Glutamatergic neuron (in vitro differentiated cells): ENCODE measurements around the gene TFAP2B. TPM values are rescaled to one million over a fixed set of nuclear protein-coding genes. Genes with fewer than 3 reads are reported as not detected.

ENCODE experiments used
- DNase-seq: peaks from one replicate; pipeline ENCODE4 v3.0.0; 2022
- H3K27ac Mint-ChIP-seq: one replicate; pipeline ENCODE4 v1.8.0; 2020; ENCODE audit warnings: mild to moderate bottlenecking, mixed read lengths, inconsistent platforms; ENCODE audit not compliant: unreplicated experiment
- H3K27me3 Mint-ChIP-seq: one replicate; pipeline ENCODE4 v1.8.0; 2020; ENCODE audit warnings: mild to moderate bottlenecking, moderate library complexity, mixed read lengths, inconsistent platforms; ENCODE audit not compliant: unreplicated experiment
- H3K36me3 Mint-ChIP-seq: one replicate; pipeline ENCODE4 v1.8.0; 2020; ENCODE audit warnings: mild to moderate bottlenecking, mixed read lengths, inconsistent platforms; ENCODE audit not compliant: unreplicated experiment
- H3K4me1 Mint-ChIP-seq: one replicate; pipeline ENCODE4 v1.8.0; 2020; ENCODE audit warnings: mild to moderate bottlenecking, low read depth, mixed read lengths, inconsistent platforms; ENCODE audit not compliant: unreplicated experiment
- H3K4me3 Mint-ChIP-seq: one replicate; pipeline ENCODE4 v1.8.0; 2020; ENCODE audit warnings: mild to moderate bottlenecking, mixed read lengths, inconsistent platforms; ENCODE audit not compliant: unreplicated experiment
- H3K9me3 Mint-ChIP-seq: one replicate; pipeline ENCODE4 v1.8.0; 2020; ENCODE audit warnings: mild to moderate bottlenecking, moderate library complexity, mixed read lengths, inconsistent platforms; ENCODE audit not compliant: unreplicated experiment
- total RNA-seq: library from RNA; stranded (reverse); fragmentation: NEBNext Ultra II Directional; extraction: Animal tissue kit (Norgen Biotek cat#: 25700); gene quantifications from one replicate; pipeline ENCODE4 v1.2.1, GENCODE V29; 2021; ENCODE audit not compliant: unreplicated experiment
- TF ChIP-seq, protein P1 (sequence below): fragments of 200-600 bp; sonication (generic); IDR thresholded peaks from one replicate; pipeline ENCODE4 v1.5.0; 2021; ENCODE audit not compliant: partially characterized antibody, unreplicated experiment

The TFAP2B gene
- total RNA-seq, 1 donor from 2014 or later, result not detected

DNA sequence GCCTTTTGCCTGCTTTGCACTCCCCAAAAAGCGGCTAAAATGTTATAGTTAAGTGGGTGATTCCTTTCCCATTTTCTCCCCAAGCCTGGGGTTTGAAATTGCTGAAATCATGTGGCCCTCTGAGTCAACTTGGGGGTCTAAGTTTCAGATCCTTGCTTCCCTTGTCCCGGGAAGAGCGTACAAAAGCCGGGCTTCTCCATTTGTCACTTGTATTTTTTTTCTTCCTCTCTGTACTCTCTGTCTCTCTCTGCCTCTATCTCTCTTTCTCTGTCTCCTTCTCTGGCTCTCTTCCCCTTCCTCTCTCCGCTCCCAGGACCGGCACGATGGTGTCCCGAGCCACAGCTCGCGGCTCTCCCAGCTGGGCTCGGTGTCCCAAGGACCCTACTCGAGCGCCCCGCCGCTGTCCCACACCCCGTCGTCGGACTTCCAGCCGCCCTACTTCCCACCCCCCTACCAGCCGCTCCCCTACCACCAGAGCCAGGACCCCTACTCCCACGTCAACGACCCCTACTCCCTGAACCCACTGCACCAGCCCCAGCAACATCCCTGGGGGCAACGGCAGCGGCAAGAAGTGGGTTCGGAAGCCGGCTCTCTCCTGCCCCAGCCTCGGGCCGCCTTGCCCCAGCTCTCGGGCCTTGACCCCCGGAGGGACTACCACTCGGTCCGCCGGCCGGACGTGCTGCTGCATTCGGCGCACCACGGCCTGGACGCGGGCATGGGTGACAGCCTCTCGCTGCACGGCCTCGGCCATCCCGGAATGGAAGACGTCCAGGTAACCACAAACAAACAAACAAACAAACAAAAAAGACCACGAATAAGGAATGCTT lies 4.6 kb downstream of the TFAP2B start:
- TF ChIP-seq, protein P1, sequence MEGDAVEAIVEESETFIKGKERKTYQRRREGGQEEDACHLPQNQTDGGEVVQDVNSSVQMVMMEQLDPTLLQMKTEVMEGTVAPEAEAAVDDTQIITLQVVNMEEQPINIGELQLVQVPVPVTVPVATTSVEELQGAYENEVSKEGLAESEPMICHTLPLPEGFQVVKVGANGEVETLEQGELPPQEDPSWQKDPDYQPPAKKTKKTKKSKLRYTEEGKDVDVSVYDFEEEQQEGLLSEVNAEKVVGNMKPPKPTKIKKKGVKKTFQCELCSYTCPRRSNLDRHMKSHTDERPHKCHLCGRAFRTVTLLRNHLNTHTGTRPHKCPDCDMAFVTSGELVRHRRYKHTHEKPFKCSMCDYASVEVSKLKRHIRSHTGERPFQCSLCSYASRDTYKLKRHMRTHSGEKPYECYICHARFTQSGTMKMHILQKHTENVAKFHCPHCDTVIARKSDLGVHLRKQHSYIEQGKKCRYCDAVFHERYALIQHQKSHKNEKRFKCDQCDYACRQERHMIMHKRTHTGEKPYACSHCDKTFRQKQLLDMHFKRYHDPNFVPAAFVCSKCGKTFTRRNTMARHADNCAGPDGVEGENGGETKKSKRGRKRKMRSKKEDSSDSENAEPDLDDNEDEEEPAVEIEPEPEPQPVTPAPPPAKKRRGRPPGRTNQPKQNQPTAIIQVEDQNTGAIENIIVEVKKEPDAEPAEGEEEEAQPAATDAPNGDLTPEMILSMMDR, result no peak
- peaks cover 23% of the 10 kb centered on the region for H3K9me3 Mint-ChIP-seq
- H3K4me1 Mint-ChIP-seq, result peaks cover 7% of the 10 kb centered on the region
- H3K4me3 Mint-ChIP-seq, result no peak overlapping the region
- H3K36me3 Mint-ChIP-seq, result peaks cover 3% of the 10 kb centered on the region
- no peak for DNase-seq
- peaks cover 49% of the 10 kb centered on the region for H3K27me3 Mint-ChIP-seq
- H3K27ac Mint-ChIP-seq, result no peak overlapping the region

- TF ChIP-seq, protein P1, result no peak
- H3K36me3 Mint-ChIP-seq, result peaks cover 3% of the 10 kb centered on the region
Observed at GRCh38 chr6:50824552-50824951, 5.9 kb downstream of the TFAP2B start.

DNA sequence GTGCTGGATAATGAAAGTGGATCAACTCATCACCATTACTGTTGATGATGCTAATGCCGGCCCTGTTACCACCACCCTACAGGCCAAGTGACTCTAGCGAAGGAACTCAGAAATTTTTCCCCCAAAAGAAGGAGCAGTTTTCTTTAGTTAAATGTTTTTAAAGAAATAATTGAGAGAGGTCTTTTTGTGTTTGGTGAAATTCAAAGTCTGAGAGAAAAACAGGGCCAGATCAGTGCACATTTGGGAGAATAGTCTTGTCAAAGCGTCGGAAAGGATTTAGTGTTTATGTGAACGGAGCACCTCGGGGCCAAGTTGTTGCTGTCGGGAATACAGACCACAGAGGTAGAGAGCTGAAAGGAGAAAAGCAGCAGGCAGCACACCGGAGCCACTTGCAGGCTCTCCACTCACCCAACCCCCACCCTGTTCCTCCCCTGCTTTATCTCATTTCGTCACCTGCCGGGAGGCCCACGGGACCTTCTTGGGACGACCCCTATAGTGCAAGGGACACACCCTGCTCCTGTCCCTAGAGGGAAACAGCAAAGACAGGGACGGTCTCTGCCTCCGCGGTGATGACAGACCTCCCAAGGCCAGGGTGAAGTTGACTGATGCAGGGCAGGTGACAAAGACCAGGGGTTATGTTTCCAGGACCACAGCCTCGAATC lies 6.8 kb downstream of the TFAP2B start:
- Mint-ChIP-seq H3K27me3 (peaks cover 46% of the 10 kb centered on the region), H3K4me3 (no peak overlapping the region), H3K36me3 (peaks cover 3% of the 10 kb centered on the region), H3K9me3 (peaks cover 15% of the 10 kb centered on the region), H3K27ac (no peak overlapping the region), H3K4me1 (peaks cover 7% of the 10 kb centered on the region)
- TF ChIP-seq, protein P1, result no peak
- DNase-seq, result no peak

More at GRCh38 chr6:50824552-50824951, 5.9 kb downstream of the TFAP2B start:
- DNase-seq, result no peak
- Mint-ChIP-seq H3K9me3 (peaks cover 18% of the 10 kb centered on the region), H3K27me3 (peaks cover 46% of the 10 kb centered on the region), H3K4me3 (no peak overlapping the region), H3K27ac (no peak overlapping the region), H3K4me1 (peaks cover 7% of the 10 kb centered on the region)

DNA sequence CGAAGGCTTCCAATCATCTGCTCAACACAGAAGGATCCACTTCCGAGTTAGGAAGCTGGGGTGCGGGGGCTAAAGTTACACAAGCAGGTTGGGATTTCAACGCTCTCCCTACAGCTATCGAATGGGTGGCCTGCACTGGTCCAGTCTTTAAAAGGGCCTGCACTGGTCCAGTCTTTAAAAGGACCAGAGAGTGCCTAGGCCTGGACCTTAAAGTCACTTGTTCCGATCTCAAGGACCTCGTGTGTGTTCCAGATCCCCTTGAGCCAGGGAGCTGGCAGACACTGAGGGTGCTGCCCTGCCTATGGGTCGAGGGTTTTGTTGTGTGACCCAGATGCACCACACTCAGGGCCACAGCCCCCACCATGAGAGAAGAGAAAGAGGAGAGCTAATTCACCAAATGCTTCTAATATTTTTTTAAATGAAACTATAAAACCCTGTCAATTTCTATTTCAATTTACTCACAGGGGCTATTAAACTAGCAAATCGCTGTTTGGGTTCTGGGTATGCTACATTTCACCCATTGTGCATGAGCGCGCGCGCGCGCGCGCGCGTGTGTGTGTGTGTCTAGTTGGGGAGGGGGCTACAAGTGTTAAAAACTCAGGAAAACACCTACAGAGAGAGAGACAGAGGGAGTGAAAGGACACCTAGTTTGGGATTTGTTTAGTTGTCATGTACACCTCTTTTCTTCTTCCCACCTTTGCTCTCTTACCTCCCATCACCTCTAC lies 7.5 kb downstream of the TFAP2B start:
- Mint-ChIP-seq H3K9me3 (peaks cover 15% of the 10 kb centered on the region), H3K27me3 (peaks cover 41% of the 10 kb centered on the region), H3K36me3 (peaks cover 3% of the 10 kb centered on the region), H3K4me3 (no peak overlapping the region), H3K27ac (no peak overlapping the region), H3K4me1 (peaks cover 7% of the 10 kb centered on the region)
- no peak for DNase-seq
- TF ChIP-seq, protein P1, result no peak
